ENCODE measurements around the gene TMEM18.
A peak's percentile ranks its signal among the peaks of the same experiment; 100 is the strongest.
"Not testable (repeated sequence)": the region's sequence is repeated elsewhere in the genome, so short reads cannot be mapped to it uniquely, and the experiment has no call there.

Gene TMEM18

GRCh38 chr2:710867-711665 lies 33.9 kb upstream of the TMEM18 start:
- Histone ChIP-seq H3K36me3 (no peaks in the 10 kb centered on the region), H3K27me3 (no peaks in the 10 kb centered on the region), H3K4me1 (no peaks in the 10 kb centered on the region), H3K9me3 (no peaks in the 10 kb centered on the region), H3K4me3 (ENCODE audit: low read depth, low read length) (no peak overlapping the region)
- no peak for TF ChIP-seq CTCF (IDR thresholded peaks at IDR 0.05; ENCODE audit: low read depth, low read length)
- no peak for DNase-seq

- no peak for DNase-seq
- Histone ChIP-seq H3K4me3 (ENCODE audit: low read depth, low read length) (no peak overlapping the region), H3K27me3 (no peaks in the 10 kb centered on the region), H3K4me1 (no peaks in the 10 kb centered on the region), H3K9me3 (no peaks in the 10 kb centered on the region), H3K36me3 (no peaks in the 10 kb centered on the region)
- TF ChIP-seq CTCF (IDR thresholded peaks at IDR 0.05; ENCODE audit: low read depth, low read length), result no peak
Observed at GRCh38 chr2:709138-709765, 32.0 kb upstream of the TMEM18 start.

GRCh38 chr2:708667-709066 lies 31.5 kb upstream of the TMEM18 start:
- no peak for DNase-seq
- no peak for TF ChIP-seq CTCF (IDR thresholded peaks at IDR 0.05; ENCODE audit: low read depth, low read length)
- Histone ChIP-seq H3K4me3 (ENCODE audit: low read depth, low read length) (no peak overlapping the region), H3K36me3 (no peaks in the 10 kb centered on the region), H3K4me1 (no peaks in the 10 kb centered on the region), H3K9me3 (no peaks in the 10 kb centered on the region), H3K27me3 (no peaks in the 10 kb centered on the region)

- Histone ChIP-seq H3K4me3 (ENCODE audit: low read depth, low read length) (no peak overlapping the region), H3K4me1 (no peaks in the 10 kb centered on the region), H3K9me3 (no peaks in the 10 kb centered on the region), H3K27me3 (no peaks in the 10 kb centered on the region), H3K36me3 (no peaks in the 10 kb centered on the region)
- DNase-seq, result no peak
- TF ChIP-seq CTCF (IDR thresholded peaks at IDR 0.05; ENCODE audit: low read depth, low read length), result no peak
Observed at GRCh38 chr2:705971-706511, 28.8 kb upstream of the TMEM18 start.

- not testable (repeated sequence) for H3K27me3 ChIP-seq; H3K4me1 ChIP-seq; DNase-seq; H3K9me3 ChIP-seq; H3K4me3 ChIP-seq (ENCODE audit: low read depth, low read length); H3K36me3 ChIP-seq
Observed at GRCh38 chr2:702765-703164, 25.6 kb upstream of the TMEM18 start.

- Histone ChIP-seq H3K27me3 (no peaks in the 10 kb centered on the region), H3K4me3 (ENCODE audit: low read depth, low read length) (no peak overlapping the region), H3K9me3 (no peaks in the 10 kb centered on the region), H3K4me1 (no peaks in the 10 kb centered on the region), H3K36me3 (no peaks in the 10 kb centered on the region)
- TF ChIP-seq CTCF (IDR thresholded peaks at IDR 0.05; ENCODE audit: low read depth, low read length), result 0 out of 2 replicates have a peak, but pooled peaks have one; percentile 4
- DNase-seq, result no peak
Observed at GRCh38 chr2:696999-697627, 19.9 kb upstream of the TMEM18 start.
